Glomerular visceral epithelial cell (primary cell): ENCODE data around the gene NUP210L.
A peak's percentile ranks its signal among the peaks of the same experiment; 100 is the strongest.

Source experiments
- DNase-seq: peaks from one replicate; pipeline ENCODE4 v3.0.0-alpha.2; 2016; ENCODE audit errors: extremely low spot score

NUP210L gene

DNA sequence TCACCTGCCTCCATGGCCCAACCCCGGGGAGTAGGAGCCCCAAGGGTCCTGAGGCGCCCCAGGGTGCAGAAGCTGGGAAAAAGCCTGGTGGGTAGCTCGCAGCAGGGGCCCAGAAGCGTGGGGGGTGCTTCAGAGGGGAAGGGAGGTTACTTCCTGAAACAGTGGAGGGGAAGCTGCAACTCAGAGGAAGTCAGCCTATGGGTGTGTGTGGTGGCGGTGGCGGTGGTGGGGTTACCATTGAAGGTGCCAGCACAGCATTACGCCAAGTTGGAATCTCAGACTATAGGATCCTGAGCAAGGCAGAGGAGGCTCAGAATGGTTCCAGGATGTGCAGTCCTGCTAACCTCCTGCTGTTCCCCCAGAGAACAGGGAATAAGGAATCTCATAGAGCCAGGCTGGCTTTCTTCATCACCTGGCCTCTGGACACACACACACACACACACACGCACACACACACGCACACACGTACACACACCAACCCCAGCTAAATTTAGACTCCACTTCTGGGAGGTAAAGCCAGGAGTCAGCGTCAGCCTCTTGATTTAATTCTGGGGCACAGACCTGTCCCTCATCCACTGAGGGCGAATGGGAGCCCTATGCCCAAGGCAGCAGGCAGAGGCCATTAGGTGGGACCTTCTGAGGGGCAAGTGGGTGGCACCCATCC is 209.6 kb downstream of the NUP210L start:
- DNase-seq = peak; percentile 14

DNA sequence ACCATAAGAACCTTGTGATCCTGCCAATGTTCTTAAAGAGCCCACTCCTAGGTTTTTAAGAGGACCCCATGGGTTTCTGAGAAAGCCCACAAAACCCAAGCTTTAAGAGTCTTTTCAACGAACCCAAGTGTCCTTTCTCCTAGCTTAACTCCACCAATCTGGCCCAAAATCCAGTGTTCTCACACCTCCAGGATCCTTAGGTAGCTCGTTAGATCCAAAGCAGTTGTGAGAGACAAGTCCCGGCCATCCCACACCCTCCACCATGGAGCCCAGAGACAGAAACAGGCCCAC is 210.1 kb downstream of the NUP210L start:
- no peak for DNase-seq

DNA sequence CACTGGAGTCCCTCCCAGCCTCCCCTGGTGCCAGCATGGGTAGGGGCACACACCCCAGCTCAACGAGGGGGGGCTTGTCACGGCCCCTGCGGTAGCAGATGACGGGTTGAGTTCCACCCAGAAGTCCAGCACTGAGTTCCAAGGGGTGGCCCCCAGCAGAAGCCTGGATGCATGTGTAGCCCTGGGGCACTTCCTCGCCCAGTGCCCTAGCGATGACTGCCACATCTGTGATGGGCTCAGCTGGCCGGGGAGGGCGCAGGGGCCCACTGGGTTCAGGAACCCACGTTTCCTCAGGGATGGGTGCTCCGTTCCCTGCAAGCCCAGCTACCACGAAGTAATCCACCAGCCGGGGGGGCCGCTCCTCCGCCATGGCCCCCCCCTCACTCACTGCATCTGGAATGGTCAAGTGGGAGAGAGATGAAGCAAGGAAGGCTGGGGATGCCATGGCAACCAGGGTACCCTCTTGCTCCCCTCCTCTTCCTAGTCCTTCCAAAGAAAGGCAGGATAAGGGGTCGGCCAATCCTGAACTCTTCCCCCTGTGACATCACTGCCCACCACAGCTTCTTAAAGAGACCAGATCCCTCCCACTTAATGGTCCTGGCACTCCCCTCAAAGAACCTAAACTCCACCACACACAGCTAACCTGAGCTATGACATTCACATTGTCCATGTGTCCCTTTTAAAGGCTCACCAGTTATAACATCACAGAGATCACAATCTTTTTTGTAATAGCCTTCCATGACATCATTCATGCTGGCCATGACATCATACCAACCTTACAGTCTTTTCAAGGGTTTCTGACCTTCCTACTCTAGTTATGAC is 210.7 kb downstream of the NUP210L start:
- no peak for DNase-seq

DNA sequence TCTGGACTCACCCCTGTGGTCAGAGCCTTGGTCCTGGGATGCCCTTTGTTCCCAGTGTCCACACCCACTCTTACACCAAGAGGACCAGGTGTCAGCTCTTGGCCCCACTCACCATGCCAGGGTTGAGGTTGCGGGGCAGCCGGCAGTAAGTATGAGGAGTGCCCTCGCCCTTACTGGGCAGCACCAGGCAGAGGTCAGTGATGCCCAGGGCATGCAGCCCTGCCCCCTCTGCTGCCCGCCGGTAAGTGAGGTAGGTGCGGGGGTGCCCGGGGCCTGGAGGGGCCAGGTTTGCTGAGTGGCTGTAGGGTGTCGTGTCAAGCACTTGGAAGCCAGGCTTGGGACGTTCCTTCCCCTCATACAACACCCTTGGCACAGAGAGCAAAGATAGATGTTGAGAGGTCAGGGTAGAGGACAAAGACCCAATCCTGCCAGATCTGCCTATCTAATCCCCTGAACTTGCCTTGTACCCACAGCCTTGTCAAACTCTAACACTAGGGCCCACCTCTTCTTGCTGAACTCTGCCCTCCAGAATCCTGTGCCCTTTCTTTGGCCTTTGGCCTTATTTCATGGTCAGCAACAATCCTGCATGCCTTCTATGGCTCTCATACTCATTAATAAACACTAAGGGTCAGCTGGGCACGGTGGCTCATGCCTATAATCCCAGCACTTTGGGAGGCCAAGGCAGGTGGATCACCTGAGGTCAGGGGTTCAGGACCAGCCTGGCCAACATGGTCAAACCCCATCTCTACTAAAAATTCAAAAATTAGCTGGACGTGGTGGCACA is 211.9 kb downstream of the NUP210L start:
- no peak for DNase-seq
